SKM-1 treated with dmso at 0.1 percent for 144 hours (cell line): ENCODE measurements around the gene NTM.

Source experiments
- DNase-seq: peaks from one replicate; lab custom pipeline; 2025; ENCODE audit not compliant: unreplicated experiment; lab: John Stamatoyannopoulos, UW

The NTM gene

DNA sequence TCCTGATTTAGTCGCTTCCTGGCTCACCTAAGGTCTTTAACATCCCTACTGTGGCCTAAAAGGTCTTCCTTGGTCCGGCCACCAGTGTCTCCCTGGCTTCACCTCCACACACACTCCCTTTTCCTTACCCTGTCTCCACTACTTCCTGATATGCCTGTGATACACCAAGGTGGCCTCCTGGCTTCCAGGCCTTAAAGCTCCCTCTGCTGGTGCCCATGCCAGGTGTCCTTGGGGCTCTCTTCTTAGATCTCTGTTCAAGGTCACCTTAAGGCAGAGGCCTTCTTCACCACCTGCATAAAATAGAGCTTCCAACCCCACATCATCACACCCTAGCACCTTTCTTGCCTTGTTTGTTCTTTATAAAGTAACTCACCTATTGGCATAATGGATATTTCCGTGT is 787.7 kb downstream of the NTM start:
- DNase-seq, result peak; percentile 16

- DNase-seq, result no peak
These were observed 788.3 kb downstream of the NTM start for GRCh38 chr11:132158696-132159095.

DNA sequence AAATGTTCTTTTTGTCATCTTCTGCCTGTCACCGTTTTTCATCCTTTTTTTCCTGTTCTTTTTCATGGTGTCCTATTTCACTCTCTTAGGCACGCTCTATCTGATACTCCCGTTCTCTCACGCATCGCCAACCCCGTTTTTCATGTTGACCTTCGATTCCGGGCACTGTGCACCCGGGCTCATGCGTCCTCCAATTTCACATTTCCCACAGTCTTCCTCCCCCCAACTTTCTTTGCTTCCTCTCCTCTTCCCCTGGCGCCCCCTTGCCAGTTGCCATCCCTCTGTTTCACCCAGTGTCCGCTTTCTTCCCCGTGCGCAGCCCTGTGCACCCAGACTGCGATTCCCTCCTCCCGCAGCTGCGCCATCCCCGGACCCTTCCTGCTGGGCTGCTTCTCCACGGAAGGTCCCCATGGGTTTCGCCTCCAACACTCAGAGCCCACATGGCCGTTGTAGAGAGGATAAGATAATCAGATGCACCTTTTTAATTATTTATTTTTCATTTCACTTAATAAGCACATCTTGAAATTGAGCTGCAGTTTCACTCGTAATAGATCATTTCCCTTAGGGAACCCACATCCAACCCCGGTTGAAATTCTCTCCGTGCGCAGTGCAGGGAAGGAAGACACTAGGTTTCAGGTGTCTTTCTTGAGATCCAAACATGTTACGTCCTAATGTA is 791.1 kb downstream of the NTM start:
- no peak for DNase-seq

- DNase-seq, result no peak
These were observed 798.0 kb downstream of the NTM start for GRCh38 chr11:132168344-132168981.

GRCh38 chr11:132171031-132171430 is 800.6 kb downstream of the NTM start:
- no peak for DNase-seq

- DNase-seq, result no peak
These were observed 804.2 kb downstream of the NTM start for GRCh38 chr11:132174362-132175255.

DNA sequence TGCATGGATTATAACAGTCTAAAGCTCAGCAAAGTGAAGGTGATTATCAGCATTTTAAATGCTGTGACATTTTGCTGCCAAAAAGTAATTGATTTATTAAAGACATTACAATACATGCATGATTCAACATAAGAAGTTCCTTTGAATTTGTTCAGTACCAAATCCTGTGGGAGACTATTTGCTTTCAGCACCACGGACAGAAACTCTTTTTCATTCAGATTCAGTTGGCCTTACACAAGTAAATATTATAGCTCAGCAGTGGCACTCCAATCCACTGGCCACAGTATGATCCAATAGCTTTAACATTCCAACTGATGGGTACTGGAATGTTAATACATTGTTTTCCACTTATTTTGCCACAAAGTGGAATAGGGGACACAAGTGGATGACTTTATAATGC is 806.7 kb downstream of the NTM start:
- DNase-seq, result no peak

GRCh38 chr11:132184079-132184478 is 813.7 kb downstream of the NTM start:
- no peak for DNase-seq

DNA sequence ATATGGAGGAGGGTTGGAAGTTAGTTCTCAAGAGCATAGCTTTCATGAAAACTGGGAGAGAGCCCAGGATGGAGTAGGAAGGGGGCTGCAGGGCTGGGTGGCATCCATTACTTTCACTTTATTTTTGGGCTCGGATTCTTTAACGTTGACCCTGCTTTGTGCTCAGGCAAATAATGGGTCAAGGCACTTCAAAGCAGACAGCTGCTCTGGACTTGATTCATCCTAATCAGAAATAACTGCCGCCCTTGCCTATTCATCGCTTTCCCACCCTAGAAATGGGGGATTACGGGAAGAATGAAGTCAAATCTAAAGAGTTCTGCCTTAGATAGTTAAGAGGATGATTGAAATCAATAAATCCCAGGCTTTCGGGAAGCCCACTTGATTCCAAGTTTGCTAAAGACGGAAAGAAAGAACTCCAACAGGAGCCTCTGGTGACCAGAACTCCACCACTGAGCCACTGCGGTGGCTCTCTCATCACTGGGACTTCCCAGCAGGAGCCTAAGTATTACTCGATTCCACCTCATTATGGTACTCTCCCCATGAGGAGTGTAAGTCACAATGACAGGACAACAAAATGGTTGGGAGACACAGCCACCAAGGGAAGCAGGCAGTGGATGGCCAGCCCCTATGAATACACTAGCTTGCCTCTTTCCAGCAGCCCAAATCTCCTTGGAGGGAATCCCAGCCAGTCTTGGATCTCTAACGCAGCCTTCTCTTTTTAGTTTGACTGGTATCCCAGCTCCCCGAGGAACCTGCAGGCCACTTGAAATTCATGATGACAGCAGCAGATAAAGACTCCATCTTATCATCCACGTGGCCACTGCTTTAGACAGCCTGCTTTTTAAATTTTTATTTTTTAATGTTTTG is 815.5 kb downstream of the NTM start:
- DNase-seq, result no peak

GRCh38 chr11:132186699-132187098 is 816.3 kb downstream of the NTM start:
- DNase-seq, result no peak

DNA sequence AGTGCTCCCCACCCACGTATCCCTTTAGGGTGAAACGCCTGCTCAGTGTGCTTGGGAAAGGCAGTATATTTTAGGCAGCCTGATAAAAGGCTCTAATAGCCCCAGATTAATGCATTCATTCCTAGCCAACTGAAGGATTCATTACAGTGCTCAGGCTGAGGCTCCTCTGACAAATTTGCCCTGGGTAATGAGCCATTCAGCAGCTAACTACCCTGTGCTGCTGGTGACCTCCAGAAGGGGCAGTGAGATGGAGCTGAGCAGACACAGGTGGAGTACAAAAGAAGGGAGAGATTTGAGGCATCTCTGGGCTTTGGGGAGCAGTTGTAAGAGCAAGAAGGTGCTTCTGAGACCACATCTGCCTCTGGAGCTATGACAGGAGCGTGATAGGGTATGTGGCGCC is 817.0 kb downstream of the NTM start:
- no peak for DNase-seq

DNA sequence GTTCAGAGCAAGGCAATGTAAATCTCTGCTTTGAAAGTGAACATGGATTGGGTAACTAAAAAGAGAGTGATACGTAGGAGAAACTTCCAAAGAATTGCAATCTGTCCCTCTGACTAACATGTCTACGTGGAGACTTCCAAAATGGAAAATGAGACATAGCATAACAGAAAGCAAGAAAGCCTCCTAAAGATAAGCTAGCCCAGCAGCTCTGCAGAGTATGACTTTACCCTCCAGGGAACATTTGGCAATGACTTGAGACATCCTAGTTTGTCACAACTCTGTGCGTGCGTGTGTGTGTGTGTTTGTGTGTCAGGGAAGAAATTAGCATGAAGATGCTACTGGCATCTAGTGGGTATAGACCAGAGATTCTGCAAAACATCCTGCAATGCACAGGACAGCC is 817.4 kb downstream of the NTM start:
- no peak for DNase-seq

DNA sequence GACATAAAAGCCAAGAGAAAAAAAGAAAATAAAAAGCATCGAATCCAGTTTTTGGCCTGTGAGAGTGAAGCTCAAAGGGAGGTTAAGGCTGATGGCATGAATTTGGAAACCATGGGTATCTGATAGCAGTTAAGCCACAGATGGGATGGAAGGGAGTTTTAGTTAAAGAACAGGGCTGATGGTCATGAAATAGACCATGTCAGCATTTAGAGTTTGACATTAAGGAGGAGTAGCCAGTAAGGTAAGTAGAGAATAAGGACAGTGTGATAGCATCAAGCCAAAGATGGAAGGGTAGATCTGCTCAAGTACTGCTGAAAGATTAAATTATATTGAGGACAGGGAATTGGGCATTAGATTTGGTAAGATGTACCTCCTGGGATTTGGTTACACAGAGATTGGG is 826.5 kb downstream of the NTM start:
- no peak for DNase-seq

DNA sequence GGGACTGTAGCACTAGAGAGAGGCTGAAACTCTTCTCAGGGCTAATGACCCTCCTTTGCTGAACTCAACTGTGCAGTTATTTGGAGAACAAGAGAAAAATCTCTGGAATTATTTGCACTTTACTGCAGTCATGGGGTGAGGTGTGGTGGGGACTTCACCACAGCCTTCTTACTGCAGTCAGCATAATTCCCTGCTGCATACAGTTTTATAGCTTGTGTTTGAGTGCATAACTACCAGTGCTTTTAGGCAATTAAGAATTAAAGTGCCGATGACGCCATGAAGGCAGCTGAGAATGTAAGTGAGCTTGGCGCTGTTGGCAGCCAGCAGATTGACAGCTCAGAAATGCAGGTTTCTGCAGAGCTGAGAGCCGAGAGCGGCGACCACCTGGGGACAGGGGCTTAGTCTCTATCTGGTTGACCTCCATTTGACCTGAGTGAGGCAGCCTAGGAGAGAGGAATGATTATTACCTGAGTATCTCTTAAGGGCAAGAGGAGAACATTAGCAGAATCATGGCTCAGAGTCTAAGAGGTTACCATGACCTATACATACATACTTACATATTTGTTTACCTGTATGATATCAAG is 830.0 kb downstream of the NTM start:
- no peak for DNase-seq

DNA sequence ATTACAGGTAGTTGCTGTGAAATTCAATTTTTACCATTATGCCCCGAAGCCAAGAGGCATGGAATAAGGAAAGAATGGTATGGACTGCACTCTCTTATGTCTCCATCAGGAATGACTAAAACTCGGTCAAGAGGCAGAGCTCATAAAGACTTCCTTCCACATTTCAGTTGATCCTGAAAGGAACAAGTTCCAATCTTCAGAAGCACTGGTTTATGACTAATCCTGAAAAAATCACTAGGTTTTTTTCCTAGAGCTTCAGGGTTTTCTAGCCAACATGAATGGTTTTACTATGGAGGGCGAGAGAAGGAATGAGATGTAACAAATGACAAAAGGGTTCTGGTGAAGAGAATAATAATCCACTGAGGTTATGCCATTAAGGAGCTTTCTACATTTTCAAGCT is 832.2 kb downstream of the NTM start:
- no peak for DNase-seq

DNA sequence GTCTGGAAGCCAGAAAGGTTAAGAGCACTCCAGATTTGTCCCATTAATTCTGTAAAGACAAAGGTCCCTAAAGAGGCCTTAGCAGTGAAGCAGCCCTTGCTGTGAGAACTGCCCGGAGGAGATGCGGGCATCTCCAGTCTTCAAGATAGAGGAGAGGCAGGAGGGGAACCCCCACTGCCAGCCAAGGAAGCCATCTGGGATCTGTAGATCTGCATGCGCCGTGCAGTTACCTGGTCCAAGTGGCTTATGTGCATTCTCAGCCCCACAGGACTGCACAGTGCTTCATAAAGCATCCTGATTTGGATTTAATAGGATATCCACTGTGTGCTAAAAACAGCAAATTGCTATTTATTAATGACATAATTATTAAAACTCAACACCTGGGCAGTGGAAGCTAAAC is 834.6 kb downstream of the NTM start:
- DNase-seq, result no peak

DNA sequence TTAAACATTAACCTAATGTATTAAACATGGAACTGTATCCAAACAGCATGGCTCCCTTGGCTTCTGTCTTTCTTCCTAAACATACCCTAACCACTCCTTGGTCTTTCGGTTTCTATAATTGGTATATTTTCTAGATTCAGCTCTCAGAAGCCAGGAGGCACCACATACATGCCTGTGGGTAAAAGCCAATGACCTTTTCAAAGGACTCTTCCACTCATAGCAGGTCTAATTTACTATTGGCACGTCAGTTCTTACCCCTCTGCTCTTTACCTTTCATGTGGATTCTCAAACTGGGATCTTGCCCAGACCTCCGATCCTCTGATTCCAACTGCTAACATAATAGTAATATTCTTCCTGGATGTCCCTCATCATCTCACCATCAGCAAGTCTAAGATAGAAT is 835.1 kb downstream of the NTM start:
- DNase-seq, result no peak

GRCh38 chr11:132206993-132207392 is 836.6 kb downstream of the NTM start:
- no peak for DNase-seq

GRCh38 chr11:132208477-132209055 is 838.2 kb downstream of the NTM start:
- DNase-seq, result no peak

- no peak for DNase-seq
These were observed 841.1 kb downstream of the NTM start for GRCh38 chr11:132211479-132211878.
